ENCODE data around the gene LPAR3.

LPAR3 gene

DNA sequence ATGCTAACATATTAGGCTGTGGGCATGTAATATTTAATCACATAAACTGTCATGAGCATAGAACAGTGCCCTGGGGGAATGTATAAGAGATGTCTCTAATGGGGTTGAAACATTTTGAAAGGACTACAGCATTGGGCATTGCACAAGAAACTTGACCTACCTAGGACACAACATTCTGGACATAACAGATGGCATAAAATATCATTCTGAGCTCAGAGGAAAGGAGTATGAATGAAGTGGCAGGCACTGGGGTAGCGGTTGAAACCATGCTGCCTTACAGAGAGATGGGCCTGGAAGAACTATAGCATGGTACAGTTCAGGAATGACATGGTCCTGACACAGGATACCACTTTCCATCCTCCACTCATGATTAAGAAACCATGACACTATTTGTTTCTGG is 69.0 kb downstream of the LPAR3 start:
- DNase-seq: no peak

DNA sequence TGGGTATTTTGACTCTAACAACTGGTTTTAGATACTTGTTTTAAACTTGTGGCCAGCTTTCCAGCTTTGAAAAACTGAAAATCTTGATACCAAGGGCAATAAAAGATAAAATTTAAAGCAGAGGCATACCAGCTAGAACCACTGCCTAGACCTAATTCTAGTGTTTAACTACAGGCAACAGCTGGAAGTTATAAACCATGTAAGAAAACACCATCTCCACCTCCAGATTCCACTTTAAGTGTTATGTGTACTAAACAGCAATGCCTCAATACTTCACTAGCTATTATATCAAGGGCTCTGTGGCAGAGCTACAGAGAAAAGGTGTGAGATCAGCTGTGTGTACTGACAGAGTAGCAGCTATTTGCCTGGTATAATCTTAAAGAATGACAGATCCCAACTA is 69.5 kb downstream of the LPAR3 start:
- no peak for DNase-seq

DNA sequence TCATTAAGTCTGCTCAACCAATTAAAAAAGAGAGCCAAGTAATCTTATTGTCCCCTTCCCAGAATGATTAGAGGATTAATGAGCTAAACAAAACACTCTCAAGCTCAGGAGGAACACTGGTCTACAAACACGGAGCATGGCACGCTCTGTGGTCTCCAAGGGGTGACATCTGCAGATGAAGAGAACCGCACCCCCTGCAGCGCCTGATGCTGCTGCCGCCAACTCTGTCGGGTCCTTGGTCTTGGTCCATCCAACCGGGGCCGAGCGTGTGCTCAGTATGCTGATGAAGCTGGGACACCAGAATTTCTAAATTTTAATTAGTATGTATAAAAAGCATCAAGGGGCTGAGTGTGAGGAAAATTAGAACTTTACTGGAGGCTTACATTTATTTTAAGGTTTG is 82.7 kb downstream of the LPAR3 start:
- DNase-seq: no peak

DNA sequence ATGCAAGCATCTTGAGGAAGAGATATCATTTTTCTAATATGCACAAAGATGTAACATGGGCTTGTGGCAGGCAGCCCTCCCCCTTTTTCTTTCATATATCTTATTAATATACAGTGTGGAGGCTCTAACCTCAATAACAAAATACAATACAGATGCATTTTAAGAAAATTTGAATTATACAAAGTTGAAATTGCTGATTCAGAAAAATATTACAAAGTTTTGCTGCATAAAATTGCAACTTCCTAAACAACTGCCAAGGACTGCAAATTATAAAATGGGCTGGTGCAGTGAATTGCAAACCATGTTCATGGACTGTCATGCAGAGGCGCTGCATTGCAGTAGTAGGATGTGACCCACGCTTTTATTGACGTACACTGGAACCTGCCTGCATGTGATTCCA is 84.0 kb downstream of the LPAR3 start:
- DNase-seq: no peak

DNA sequence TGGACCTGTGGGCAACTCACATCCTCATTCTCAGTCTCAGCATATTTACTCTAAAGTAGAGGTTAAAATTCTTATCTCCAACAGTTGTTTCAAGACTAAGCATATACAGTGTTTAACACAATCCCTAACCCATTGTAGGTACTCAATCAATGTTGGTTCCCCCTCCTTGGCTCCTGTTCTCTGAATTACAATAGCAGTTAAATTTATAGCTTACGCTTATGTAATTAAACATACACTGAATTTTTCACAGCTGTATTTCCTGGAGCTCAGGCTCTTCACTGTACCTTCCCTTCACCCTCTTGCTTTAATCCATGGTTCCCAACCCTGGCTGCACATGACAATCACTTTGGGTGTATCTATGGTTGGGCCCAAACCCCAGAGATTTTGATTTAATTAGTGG is 89.4 kb downstream of the LPAR3 start:
- DNase-seq: no peak

DNA sequence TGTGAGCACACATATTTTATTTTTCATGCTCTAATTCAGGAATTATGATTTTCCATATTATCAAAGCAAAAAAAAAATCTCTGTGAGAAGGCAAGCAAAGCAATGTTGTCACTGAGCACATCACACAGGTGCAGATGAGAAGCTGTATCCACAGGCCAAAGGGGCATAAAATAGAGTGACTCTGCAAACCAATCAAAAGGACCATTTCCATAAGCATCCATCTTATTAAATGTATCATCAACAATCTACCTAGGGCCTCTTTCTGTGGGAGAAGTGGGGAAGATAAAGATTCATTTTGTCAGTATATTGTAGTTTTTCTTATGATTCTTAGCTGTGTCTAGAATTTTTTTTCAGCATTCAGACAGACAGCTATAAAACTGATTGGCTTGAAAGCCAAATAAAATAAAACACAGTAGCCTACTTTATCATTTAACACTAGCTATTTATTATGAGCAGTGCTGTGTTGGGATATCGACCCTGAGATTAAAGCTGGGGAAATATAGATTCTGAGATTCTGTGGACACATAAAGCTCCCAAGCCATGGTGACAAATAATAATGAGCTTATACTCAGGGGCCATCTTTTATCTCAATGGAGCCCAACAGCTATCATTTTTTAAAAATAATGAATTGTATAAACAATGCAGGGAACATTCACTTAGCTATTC is 90.3 kb downstream of the LPAR3 start:
- DNase-seq: no peak

DNA sequence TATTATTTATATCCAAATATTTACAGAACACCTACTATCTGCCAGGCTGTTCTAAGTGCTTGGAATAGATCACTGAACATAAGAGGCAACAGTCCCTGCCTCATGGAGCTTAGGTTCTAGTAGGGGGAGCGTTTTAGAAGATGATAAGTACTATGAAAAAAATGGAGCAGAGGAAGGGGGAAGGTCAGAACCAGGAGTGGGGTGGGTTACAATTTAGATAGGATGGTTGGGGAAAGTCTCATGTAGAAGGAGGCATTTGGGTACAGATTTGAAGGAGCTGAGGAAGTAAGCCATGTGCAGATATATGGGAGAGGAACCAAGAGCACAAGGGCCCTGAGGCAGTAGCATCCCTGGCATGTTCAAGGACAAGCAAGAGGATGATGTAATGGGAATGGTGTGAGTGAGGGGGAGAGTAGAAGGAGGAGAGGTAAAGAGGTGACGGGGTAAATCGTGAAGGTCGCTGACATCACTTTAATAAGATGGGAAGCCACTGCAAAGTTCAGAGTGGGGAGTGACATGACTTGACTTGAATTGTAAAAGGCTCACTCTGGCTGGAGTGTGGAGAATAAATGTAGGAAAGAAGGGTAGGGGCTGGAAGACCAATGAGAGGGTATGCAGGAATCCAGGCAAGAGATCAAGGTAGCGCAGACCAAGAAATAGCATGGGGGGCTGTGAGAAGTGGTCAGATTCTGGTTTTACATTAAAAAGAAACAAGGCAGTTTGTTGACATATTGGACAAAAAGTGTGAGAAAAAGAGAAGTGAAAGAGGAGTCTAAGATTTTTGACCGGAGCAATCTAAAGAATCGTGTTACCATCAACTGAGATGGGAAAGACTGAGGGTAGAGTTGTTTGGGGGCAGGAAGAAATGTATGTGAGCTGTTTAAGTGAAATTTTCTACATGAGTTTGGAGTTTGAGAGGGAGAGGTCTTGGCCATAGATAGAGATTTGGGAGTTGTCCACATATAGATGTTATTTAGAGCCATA is 92.6 kb downstream of the LPAR3 start:
- no peak for DNase-seq

DNA sequence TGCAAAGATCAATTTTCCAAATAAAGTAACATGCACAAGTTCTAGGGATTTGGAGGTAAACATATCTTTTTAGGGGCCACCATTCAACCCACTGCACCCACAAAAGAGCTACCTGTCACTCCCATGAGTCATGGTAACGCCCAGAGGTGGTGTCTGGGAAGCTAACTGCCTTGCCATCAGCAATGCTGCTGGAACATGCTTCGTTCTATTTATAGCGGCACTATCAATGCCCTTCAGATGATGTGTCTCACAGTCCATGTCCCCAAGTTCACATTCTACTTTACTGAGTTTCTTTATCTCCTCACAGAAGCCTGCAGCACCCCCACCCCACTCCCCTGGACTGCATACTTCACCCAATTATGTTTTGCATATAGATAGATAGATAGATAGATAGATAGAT is 95.4 kb downstream of the LPAR3 start:
- DNase-seq: no peak

DNA sequence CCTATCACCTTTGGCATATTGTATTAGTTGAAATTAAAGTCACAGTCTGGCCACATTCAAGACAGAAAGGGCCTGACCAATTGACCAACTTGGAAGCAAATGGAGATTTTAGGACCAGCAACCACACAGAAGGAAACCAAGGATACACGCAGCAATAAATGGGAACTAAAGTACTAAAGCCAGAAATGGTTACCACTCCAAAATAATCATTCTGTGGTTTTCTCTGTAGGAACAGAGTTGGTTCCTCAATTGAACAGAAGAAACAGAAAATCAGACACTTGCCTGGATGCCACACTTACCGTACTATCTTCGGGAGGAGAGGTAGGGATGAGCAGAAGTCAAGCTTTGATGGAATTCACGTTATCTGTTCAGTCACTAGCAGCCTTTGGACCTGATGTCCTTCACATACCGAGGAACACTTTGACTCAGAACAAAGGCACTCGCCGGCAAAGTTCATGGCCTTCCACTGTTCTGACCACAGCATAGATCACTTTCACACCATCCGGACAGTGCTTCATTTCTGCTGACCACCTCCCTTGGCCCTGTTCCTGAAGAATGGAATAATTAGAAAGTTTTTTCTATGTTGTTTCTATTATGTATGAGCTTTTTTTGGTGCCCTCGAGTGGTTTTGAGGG is 96.9 kb downstream of the LPAR3 start:
- DNase-seq: no peak

DNA sequence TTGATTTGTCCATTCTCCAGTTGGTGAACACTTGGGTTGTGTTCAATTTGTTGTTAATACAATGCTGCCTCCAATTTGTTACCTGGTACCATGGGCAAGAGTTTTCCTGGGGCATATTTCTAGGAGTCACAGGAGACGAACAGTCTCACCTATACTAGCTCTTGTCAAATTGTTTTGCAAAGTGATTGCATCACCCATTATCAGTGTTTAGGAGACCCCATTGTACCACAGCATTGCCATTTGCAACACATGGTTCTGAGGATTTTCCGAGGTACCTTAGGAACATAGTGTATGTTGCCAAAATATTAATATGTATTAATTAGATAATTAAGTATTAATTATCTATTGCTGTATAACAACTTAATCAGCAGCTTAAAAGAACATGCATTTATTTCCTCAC is 97.8 kb downstream of the LPAR3 start:
- no peak for DNase-seq

DNA sequence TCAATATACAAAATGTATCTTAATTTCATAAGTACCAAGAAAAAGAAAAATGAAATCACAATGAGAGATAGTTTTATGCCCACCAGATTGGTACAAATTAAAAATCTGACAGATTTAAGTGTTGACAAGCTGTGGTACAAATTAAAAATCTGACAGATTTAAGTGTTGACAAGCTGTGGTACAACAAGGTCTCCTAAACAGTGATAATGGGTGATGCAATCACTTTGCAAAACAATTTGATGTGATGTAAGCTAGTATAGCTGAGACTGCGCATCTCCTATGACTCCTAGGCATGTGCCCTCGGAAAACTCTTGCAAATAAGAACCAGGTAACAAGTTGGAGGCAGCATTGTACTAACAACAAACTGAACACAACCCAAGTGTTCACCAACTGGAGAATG is 100.6 kb downstream of the LPAR3 start:
- no peak for DNase-seq

DNA sequence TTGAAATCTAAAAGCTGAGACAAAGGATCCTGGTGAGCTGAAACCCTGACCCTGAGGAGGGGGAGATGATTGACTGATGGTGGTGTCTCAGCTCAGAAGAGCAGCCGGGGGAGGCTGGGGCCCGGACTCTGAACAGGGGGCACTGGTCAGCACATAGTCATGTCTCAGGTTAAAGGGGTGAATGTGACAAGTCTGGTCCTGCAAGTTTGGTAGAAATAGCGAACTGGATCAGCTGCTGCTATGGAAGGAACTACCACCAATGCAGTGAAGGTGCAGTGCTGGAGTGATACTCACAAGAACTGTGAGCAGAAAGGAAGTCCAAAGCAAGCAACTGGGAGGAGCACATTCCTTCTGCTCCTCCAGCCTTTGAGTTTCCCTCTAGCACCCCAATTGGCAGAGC is 104.0 kb downstream of the LPAR3 start:
- DNase-seq: no peak

DNA sequence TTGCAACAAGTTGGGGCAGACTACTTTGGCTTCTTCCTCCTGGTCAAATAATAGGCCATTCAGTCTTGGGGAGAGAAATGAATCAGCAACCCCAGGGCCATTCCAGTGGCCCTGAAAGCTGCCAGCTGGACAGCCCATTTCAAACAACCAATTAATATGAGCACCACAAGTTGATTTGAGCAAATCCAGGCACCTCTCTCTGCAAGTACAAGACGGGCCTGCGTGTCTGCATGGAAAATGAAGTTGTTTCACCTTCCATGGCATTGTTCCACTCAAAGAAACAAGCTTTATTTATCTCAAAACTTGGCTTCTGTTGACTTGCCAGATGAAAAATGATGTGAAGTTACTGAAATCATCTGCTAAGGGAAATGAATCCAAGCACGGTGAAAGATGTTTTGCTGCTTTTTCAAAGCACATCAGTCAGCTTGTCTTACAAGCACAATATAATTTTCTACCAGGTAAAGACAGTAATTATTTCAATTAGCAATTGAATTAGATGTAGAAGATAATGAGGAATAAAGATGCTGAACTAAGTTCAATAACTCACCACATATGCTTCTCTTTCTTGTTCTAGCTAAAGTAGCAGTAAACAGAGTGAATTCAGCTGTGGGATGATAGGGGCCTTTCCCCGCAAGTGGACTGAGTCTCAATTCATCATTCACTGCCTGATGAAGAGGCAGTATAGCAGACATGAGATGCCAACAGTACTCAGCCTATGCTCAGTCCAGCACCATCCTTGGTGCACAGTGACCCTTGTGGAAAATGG is 107.6 kb downstream of the LPAR3 start:
- DNase-seq: no peak

DNA sequence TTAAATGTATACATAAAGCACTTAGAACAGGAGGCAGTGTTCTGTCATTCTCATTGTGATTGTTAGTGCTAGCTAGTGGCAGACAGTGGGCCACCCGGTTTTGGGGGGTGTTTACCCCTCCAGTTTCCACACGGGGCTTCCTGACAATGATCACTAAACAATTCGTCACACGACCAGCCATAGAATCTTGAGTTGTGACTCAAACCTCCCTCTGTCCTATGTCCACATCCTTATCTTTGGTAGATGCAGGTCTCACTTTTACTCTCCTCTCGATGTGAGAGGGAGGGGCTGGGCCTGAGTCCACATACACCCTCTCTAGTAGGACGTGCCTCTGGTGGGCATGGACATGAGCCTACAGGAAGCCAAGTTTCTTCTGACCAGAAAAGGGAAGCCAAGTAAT is 110.1 kb downstream of the LPAR3 start:
- no peak for DNase-seq

DNA sequence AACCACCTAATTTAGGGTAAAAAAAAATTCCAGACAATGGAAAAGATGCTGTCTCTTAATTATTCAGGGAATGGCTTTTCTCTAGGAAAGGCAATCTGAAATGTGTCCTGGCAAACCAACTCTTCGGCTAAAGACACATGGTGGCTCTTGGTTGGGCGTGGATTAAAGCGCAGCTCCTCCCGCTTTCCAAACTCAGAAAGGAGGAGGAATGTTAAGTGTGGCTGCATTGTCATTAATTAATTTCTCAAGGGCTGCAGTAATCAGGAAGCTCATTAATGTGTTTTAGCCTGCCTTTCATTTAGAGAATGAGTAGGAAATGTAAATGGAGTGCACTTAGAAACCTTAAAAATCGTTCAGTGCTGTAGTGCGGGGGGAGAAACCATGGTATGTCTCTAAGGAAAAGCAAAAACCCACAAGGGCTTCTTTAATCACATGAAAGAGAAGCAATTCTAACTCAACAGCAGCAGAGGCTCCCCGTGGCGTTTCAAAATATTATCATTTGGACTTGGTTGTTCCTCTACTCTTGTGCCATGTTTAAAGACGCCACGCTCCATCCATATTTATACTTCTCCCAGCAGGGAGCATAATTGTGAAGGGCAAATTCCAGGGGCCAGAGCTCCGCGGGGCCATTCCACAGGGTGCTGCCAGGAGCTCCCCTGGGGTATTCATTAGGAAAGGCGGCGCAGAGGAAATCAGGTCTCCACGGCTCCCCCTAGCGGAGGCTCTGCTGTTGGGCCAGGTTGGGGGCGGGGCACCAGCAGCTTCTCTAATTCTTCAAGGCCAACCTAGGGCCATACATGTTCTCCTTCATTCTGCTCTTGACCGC is 110.8 kb downstream of the LPAR3 start:
- peak; percentile 66 for DNase-seq

DNA sequence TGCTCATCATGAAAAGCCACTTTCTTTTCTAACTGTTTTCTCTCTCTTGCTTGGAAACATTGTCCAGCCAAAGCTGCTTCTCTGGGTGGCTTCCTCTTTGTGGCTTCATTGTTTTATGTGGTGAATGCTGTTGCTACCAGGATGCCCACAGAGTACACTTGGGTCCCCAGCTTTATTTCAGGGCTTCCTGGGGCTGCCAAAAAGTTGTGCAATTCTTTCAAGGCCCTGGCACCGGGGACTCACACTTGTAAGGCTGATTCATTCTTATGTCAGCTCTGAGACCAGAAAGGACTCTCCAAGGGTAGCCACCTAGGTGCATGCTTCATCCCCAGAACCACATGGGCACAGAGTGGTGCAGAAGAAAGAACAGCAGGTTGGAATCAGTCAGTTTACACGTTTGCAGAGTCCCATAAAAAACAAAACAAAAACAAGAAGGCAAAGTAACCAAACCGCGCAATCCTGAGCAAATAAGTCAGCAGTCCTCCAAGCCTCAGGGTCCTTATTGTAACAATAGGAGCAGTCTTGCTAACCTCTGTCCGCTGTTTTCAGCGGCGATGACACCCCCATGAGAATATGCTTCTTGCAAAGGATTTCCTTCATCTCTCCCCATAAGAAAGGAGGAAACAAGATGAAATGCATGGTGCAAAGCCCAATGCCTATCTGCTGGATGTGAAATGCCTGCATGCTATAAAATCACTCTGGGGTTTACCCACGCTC is 112.8 kb downstream of the LPAR3 start:
- DNase-seq: no peak

DNA sequence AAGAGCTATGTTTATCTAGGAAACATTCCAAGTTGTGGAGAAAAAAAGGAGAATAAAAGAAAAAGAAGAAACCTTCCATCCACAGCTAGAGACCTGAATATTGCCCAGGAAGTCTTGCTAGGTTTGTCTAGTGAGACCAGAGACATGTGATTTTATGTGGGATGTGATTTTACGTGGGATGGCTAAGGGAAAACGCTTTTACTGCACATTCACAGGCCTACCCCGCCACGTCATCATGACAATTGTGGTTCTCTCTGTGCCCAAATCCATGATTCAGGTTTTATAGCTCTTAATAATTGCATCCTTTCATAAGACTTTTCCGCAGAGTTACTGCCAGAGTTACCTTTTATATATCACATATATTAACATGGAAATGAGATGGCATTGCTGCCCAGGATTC is 116.4 kb downstream of the LPAR3 start:
- DNase-seq: no peak

DNA sequence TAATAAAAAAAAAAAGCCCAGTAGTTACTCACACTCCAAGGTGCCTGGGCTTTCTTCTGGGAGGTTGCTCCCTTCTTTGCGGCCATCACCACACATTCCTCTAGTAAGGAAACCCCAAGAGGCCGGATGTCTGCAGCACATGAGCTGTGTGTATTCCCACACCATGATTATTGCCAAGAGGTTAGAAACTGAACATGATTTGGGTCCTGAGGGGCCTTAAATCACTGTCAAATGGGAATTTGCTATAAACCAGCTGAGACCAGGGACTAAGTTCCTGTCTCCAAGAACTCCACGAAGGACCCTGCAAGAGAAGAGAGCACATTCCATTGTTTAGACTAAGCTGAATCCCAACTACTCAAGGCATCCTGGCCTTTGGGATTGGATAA is 117.5 kb downstream of the LPAR3 start:
- no peak for DNase-seq

DNA sequence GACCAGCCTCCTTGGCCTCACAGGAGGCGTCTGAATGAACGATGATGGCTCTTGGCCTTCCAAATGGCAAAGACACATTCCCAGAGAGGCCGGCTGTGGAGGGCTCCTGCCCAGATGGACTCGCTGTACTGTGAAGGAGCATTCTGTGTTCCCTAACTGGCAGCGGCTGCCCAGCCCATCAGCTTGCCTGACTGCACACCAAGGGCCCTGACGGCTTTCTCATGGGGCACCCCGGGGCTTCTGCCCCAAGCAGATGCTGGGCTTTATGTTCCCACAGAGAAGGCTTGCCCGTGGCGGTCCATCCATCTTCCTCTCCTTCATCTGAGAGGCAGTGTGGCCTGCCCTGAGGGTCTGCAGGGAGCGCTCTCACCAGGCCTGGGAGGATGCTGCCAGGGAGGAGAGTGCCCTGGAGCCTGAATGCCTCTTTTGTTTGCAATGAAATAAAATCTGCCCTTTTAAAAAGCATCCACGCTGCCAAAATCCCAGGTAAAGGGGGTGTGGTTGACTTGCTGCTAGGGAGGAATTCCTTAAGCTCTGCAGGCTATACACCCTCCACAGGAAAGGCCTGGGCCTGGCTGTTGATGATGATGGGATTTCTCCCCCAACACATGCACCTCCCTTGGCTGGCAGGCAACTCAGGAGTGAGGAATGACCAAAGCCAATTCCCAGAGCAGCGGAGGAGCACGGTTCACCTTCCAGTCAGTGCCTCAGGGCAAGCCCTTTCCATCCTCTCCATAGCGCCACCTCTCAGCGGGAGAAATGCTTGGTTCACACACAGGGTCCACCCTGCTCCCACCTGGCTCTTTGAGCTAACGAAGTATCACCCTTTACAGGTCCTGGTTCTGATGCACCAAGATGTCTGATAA is 118.1 kb downstream of the LPAR3 start:
- no peak for DNase-seq

DNA sequence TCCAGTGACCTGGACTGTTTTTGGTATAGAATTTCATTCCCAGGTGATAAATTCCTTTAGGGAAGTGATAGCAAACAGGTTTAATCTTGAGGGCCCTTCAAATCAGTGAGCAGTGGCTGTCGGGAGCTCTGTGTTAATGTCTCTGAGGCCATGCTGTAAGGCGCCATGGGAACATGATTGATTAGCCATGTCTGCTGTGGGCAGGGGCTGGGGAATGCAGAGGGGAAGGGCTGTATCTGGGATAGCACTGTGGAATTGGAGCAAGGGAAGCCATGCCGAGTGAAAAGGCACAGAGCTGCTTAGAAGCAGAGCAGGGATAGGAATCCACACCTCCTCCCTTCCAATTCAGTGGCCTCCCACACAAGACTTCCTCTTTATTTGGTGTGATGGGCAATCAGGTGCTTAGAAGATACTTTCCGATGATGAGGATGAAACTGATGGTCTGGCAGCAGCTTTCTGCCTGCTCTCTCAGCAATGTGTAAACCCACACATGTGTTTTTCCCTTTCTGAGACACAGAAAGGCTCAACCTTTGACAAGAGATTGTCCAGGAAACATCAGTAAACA is 119.0 kb downstream of the LPAR3 start:
- no peak for DNase-seq

Data from CD4-positive, alpha-beta T cell treated with Interleukin-15 for 1 hour (primary cell).